Measurements from ENCODE around the gene VPS8. TPM values are rescaled to one million over a fixed set of nuclear protein-coding genes. Genes with fewer than 3 reads are reported as not detected.

VPS8 gene
- total and polyA plus RNA-seq, 2 of the 13 experiments (the other 11 are each of a cell fraction or from before 2014, with no cell fraction given), result 14.2 to 35.1 TPM

- TF ChIP-seq ZNF18 (CRISPR knock-in tag; IDR thresholded peaks at IDR 0.05; ENCODE audit: insufficient replicate concordance) (no peak), SKIL (CRISPR knock-in tag; IDR thresholded peaks at IDR 0.05; ENCODE audit: borderline replicate concordance) (no peak), ZNF776 (CRISPR knock-in tag; IDR thresholded peaks at IDR 0.05) (no peak), ADNP (CRISPR knock-in tag; IDR thresholded peaks at IDR 0.05) (no peak), ZNF460 (CRISPR knock-in tag; IDR thresholded peaks at IDR 0.05; ENCODE audit: borderline replicate concordance) (no peak), NKX3-1 (CRISPR knock-in tag; IDR thresholded peaks at IDR 0.05) (no peak), DZIP1 (CRISPR knock-in tag; IDR thresholded peaks at IDR 0.05) (no peak), KLF12 (CRISPR knock-in tag; IDR thresholded peaks at IDR 0.05; ENCODE audit: borderline replicate concordance) (no peak), STAT6 (CRISPR knock-in tag; IDR thresholded peaks at IDR 0.05; ENCODE audit: borderline replicate concordance) (no peak), ZNF639 (CRISPR knock-in tag; conservative IDR thresholded peaks at IDR 0.05) (no peak)
- Histone ChIP-seq H2AFZ (ENCODE audit: low read length) (no peak overlapping the region), H3K4me2 (ENCODE audit: low read depth, low read length) (no peak overlapping the region), H3K27me3 (ENCODE audit: control insufficient read depth in 1 of 2, insufficient read depth in 2 of 2, low read length in 2 of 2) (no peaks in the 10 kb centered on the region), H3K27ac (ENCODE audit: extremely low read length, insufficient read depth, low read length) (no peak overlapping the region), H4K20me1 (ENCODE audit: insufficient read depth, low read length) (no peaks in the 10 kb centered on the region), H3K9ac (ENCODE audit: insufficient read depth, low read depth, low read length) (no peak overlapping the region), H3K79me2 (ENCODE audit: insufficient read depth, low read length) (no peaks in the 10 kb centered on the region), H3K4me1 (ENCODE audit: insufficient read depth, low read length) (peaks cover 22% of the 10 kb centered on the region), H3K36me3 (replicated peaks in 1 of 2; ENCODE audit: control insufficient read depth in 1 of 2, insufficient read depth in 2 of 2, low read length in 2 of 2) (no peaks in the 10 kb centered on the region; a peak in 1 of 5 replicates), H3K4me3 (replicated peaks in 1 of 3; ENCODE audit: insufficient read depth in 1 of 3, low read depth in 2 of 3, low read length in 3 of 3) (no peak overlapping the region), H3K9me3 (ENCODE audit: low read length) (no peaks in the 10 kb centered on the region)
- ChIA-PET POLR2A (no interaction called here), CTCF (ENCODE audit: low intra/inter-chr PET ratio, low total read pairs) (no interaction called here)
- FAIRE-seq (no peak), DNase-seq (ENCODE audit: low spot score) (no peak), ATAC-seq (no peak)
- intact Hi-C loops (cut with micrococcal nuclease; ENCODE audit: unreplicated experiment), result loop anchor here (10.0 kb wide), 1 partner anchor 277 kb away; no protein-coding TSS in a partner anchor
- in situ Hi-C loops (cut with HindIII; ENCODE audit: extremely low pct_ligation_motif_present, low pct_unique_long_range_greater_than_20kb), result no loop called here
- no TSS peak for BruUV-seq (replicated peaks)
- 89% methylated on average over 4 of the region's 4 CpGs for WGBS (ENCODE audit: low lambda C conversion rate)
Observed at GRCh38 chr3:185041540-185041939, 229.6 kb downstream of the VPS8 start.

Data from HepG2 (cell line).